CD4-positive, alpha-beta T cell treated with Interleukin-6 for 4 hours (primary cell): ENCODE measurements around the gene NPTXR.

Experiments
- DNase-seq: peaks from one replicate; pipeline ENCODE4 v3.0.0-alpha.2; 2020; ENCODE audit warnings: mixed read lengths

NPTXR gene

DNA sequence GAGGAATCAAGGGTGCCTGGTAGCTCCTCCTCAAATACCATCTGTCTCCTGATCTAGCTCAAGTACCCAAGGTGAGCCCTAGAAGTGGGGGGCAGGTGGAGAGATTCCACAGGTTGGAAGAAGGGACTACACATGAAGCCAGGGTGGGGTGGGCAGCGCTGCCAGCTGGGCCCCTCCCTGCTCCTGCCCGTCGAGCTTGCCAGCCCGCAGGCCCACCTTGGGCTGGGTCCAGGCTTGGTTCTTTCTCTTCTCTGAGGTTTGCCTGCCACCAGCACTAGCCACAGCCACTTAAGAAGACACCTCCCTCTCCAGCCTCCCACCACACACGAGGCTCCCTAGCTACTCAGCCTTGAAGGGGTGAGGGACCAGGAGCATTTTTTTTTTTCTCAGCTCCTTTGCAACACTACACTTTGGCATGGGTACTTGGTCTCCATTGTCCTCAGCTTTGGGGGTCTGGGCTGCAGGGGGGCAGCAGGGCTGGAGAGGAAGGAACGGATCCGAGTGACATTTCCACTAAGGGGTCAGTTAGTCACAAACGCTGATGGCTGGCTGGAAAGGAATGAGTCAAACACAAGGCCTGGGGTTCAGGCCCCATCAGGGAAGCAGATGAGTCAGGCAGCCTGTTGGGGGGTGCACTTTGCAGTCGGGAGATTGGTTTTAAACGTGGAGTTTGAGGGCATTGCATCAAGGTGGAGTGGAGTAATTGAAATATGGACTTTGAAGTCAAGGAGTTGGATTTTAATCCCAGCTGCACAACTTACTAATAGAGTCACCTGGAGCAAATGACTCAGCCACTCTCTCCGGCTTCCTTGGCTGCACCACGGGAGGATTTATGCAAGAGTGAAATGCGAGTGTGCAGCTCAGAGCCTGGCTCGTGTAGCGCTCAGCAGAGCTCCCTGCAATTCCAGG lies 7.4 kb upstream of the NPTXR start:
- DNase-seq, result no peak

- no peak for DNase-seq
Observed at GRCh38 chr22:38850399-38850798, 6.6 kb upstream of the NPTXR start.

GRCh38 chr22:38849811-38850210 lies 6.0 kb upstream of the NPTXR start:
- no peak for DNase-seq

DNA sequence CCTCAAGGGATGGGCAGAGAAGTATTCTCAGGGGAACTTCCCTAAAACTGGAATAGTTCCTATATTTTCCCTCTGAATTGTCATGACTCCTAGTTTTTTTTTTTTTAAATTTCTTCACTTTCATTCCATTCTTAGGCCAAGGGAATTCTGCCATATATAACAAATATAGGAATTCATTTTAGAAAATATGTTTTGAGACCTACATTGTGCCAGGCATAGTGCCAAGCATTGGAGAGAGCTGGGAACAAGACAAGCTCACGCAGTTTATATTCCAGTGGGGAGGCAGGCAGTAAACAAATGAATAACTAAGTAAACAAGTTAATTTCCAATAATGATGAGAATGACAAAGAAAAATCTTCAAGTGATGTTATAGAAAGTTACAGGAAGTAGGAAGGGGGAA lies 2.6 kb upstream of the NPTXR start:
- DNase-seq, result no peak

GRCh38 chr22:38845004-38845740 lies 1.3 kb upstream of the NPTXR start:
- DNase-seq, result no peak

- DNase-seq, result no peak
Observed at GRCh38 chr22:38844315-38845003, 631 bp upstream of the NPTXR start.

DNA sequence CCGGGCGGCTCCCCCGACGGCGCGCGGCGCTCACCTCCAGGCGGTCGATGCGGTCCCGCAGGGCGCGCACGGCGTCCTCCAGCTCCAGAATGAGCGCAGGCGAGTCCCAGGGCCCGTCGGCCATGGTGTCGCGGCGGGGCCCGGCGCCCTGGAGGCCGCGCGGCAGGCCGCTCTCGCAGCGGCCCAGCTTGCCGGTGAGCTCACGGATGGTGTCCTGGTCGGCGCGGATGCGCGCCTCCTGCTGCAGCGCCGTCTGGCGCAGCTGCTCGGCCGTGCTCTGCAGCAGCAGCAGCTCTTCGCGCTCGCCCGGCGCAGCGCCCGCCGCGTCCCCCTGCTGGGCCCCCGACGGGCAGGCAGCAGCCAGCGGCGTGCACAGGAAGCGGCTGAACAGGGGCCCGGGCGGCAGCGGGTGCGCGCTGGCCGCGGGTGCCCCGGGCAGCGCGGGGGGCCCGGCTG lies 599 bp downstream of the NPTXR start:
- DNase-seq, result peak; percentile 62

DNA sequence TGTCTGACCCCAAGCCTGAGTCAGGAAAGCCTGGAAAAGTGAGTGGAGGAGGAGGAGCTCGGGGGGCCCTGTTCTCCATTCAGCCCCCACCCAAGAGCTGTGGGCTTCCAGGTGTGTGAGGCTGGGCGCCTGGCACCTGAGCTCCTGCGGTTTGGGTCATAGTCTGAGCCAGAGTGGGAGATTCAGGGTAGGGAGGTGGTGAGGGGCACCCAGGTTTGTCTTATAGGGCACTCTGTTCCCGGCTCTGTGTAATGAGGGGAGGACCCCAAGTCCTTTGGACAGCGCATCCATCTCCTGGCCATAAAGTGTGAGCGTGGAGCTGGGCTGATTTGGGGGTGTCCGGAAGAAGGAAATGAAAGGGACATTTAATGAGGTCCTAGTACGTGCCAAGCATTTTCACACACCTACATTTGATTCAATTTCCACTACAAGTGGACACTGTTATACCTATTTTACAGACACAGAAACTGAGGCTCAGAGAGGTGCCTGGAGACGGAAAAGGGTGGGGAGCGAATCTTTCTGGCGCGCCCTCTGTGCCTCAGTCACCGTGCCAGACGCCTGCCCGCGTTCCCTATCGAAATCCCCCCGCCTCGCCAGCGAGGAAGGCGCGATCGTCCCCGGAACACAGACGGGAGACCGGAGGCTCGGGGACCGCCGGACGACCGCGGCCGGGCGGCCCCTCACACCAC lies 1.2 kb downstream of the NPTXR start:
- DNase-seq, result no peak

DNA sequence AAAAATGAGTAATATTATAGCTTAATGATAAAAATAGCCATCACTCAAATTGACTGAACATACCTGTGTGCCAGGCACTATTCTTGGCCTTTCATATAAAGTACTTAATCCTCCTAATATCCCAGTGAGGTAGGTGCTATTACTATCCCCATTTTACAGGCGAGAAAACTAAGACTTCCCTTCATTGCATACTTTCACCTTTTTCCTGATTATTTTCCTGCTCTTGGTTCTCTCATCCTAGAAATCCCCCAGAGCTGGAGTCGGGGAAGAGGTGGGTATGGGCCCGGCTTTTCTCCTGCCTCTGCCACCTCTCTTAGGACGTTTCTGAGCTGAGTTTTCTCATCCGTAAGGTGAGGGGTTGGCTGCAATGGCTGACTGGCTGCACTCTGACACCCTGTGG lies 2.2 kb downstream of the NPTXR start:
- DNase-seq, result no peak

DNA sequence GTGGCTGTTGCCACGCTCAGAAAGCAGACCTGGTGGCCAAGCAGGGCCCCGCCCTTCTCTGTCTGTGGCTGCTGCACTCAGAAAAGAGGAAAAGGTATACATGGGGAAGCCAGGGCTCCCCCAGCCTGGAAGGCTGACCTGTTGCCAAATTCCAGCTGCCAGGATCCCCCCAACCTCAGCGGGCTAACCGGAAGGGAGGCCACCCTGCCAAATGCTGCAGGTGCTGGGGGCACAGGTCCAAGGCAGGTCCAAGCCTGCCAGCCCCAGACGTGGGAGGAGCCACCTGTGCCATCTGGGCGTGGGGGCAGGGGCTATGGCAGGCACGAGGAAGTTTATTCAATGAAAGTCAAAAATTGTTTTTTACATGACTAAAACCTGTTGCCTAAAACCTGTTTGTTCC lies 2.6 kb downstream of the NPTXR start:
- DNase-seq, result no peak

DNA sequence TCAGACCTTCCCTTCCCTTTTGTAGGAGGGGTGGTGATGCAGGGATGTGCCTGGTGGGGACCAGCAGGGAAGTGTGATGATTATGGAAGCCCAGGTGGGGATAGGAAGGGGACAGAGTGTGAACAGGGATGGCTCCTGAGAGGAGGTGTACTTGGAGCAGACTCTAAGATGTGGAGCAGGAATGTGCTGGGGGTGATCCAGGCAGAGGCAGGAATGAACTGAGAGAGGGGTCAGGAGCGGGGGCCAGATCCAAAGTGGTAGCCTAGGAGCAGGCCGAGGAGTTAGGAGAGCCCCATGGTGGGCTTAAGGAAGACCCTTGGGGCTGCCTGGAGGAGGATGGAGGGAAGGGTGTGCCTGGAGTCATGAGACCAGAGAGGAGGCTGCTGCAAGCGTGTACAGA lies 3.7 kb downstream of the NPTXR start:
- DNase-seq, result no peak

- DNase-seq, result no peak
Observed at GRCh38 chr22:38839686-38840085, 4.1 kb downstream of the NPTXR start.

DNA sequence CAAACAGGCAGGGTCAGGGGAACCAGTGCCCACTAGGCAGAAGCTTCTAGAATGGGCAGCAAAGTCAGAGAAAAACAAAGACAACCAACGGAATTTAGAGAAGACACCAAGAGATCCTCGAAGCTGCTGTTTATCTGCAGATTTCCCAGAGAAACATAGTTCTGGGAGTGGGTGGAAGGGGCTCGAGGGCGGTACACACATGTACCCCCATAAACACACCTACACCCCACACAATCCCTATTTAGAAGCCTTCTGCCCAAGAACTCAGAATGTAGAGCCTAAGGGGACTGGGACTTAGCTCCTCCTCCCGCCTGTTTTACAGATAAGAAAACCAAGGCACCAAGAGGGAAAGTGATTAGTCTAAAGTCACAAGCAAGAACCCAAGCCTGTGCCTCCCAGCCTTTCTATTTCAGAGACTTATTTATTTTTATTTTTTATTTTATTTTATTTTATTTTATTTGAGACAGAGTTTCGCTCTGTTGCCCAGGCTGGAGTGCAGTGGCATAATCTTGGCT lies 6.4 kb downstream of the NPTXR start:
- DNase-seq, result no peak

DNA sequence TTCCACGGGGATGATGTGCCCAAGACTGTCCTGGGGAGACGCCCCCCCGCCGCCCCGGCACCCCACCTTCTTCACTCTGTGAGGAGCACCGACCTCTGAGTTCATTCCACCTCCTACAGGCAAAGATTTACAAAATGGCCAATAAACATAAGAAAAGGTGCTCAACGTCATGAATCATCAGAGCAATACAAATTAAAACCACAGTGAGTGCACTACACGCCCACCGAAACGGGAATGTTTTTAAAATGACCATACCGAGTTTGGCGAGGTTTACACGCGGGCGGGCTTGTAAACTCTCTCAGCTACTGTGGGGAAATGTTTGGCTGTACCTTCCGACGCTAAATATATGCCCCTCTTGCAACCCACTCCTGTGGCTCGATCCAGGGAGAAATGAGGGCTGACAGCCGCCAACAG lies 7.9 kb downstream of the NPTXR start:
- DNase-seq, result no peak

- DNase-seq, result no peak
Observed at GRCh38 chr22:38834991-38835390, 8.8 kb downstream of the NPTXR start.

DNA sequence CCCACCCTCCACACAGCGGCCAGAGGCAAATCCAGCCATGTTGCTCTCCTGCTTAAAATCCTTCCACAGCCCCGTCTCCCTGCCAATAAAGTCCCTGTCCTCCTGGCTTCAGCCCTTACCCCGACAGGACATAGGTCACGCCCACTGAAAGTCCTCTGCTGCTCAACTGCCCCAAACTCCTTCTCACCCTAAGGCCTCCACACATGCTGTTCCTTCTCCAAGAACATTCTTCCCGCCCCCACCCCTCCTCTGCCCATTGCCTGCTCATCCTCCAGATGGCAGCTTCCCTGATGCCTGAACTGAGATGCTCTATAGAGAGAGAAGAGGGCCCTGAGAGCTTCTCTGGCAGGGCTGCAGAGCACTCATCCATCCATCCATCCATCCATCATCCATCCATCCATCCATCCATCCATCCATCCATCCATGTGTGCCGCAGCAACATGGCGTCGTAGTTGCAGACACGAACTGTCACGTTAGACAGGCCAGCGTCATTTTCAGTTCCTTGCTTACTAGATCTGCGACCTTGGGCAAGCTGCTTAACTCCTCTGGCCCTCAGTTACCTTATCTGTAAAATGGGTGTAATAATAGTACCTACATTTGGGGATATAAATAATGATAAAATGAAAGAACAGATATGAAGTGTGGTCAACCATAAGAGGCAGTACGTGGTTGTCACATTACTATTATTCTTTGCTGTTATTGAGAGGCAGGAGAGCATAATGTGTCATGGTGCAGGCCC lies 9.4 kb downstream of the NPTXR start:
- DNase-seq, result no peak

GRCh38 chr22:38833061-38833460 lies 10.8 kb downstream of the NPTXR start:
- DNase-seq, result no peak

DNA sequence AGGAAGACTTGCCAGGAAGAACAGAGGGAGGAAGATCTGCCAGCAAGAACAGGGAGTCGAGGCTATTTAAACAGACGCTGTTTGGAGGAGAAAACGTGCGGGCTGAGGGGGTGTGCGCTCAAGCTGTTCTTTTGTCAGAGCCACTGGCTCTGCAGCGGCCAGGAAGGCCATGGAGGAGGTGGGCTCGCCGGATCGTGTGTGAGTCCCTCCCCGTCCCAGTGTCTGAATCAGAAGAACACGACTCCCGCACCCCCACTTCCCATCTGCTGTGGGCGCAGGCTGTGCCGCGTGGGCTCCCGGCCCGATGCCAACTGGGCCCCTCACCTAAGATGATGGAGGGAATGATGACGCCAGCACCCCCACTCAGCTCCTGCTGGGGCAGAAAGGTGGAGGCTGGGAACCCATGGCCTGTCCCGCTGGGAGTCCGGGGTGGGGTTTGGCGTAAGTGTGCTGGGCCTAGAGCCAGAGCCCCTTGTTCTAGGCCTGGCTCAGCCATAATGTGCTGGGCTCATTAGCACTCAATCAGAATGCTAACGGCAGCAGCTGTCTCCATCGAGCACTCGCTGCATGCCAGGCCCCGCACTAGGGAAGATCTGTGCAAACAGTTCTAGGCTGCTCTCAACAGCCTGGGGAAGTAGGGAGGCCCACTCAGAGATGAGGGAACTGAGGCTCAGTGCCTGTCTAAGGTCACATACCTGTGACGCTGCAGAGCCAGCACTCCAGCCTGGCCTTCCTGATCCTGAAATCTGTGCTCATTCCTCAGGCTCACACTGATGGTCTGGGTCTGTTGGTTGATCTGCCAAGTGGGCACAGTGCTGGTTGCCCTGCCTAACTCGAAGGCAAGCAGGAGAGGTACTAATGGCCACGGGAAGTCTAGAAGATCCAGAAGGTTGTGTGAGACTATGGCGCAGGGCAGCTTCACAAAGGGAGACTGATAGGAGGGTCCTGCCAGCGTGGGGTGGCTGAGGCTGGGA lies 11.5 kb downstream of the NPTXR start:
- DNase-seq, result no peak

- no peak for DNase-seq
Observed at GRCh38 chr22:38831166-38831945, 12.5 kb downstream of the NPTXR start.

- DNase-seq, result no peak
Observed at GRCh38 chr22:38830845-38831108, 13.1 kb downstream of the NPTXR start.
